Effector memory CD4-positive, alpha-beta T cell (primary cell): ENCODE results near the gene NCOR1.
"Not testable (repeated sequence)": the region's sequence is repeated elsewhere in the genome, so short reads cannot be mapped to it uniquely, and the experiment has no call there.

ENCODE experiments used
- DNase-seq, 3 donors: peaks; one replicate each; pipeline ENCODE4 v3.0.0-alpha.2; 2020
- H3K27ac ChIP-seq: 2 replicates; pipeline ENCODE4 v1.7.0; 2013; ENCODE audit warnings: mild to moderate bottlenecking, low read length, moderate library complexity; ENCODE audit not compliant: insufficient read depth, poor library complexity, severe bottlenecking
- H3K27me3 ChIP-seq: replicated peaks from 2 replicates; pipeline ENCODE4 v1.7.0; 2013; ENCODE audit warnings: mild to moderate bottlenecking, low read length; ENCODE audit not compliant: insufficient read depth, control insufficient read depth, poor library complexity, severe bottlenecking
- H3K36me3 ChIP-seq: 2 replicates; pipeline ENCODE4 v1.7.0; 2013; ENCODE audit warnings: mild to moderate bottlenecking, low read length, moderate library complexity; ENCODE audit not compliant: control insufficient read depth, insufficient read depth
- H3K4me1 ChIP-seq: 2 replicates; pipeline ENCODE4 v1.7.0; 2013; ENCODE audit warnings: low read length, mild to moderate bottlenecking; ENCODE audit not compliant: control insufficient read depth, insufficient read depth, poor library complexity, severe bottlenecking
- H3K4me3 ChIP-seq: 2 replicates; pipeline ENCODE4 v1.7.0; 2013; ENCODE audit warnings: low read length, low read depth, mild to moderate bottlenecking; ENCODE audit not compliant: insufficient read depth, poor library complexity, severe bottlenecking
- H3K9me3 ChIP-seq: 2 replicates; pipeline ENCODE4 v1.7.0; 2013; ENCODE audit warnings: mild to moderate bottlenecking, low read length, moderate library complexity; ENCODE audit not compliant: control insufficient read depth

Gene NCOR1

GRCh38 chr17:16197276-16197675 is 18.1 kb downstream of the NCOR1 start:
- H3K9me3 ChIP-seq, result no peaks in the 10 kb centered on the region
- H3K4me1 ChIP-seq, result no peaks in the 10 kb centered on the region
- H3K27me3 ChIP-seq, result no peaks in the 10 kb centered on the region
- no peak overlapping the region for H3K27ac ChIP-seq
- no peak overlapping the region for H3K4me3 ChIP-seq
- peaks cover 10% of the 10 kb centered on the region for H3K36me3 ChIP-seq
- no peak for DNase-seq

- peaks cover 28% of the 10 kb centered on the region for H3K36me3 ChIP-seq
- H3K9me3 ChIP-seq, result not testable (repeated sequence)
These were observed 21.0 kb downstream of the NCOR1 start for GRCh38 chr17:16194307-16194835.

GRCh38 chr17:16191604-16192003 is 23.7 kb downstream of the NCOR1 start:
- no peak overlapping the region for H3K4me3 ChIP-seq
- no peaks in the 10 kb centered on the region for H3K9me3 ChIP-seq
- no peak for DNase-seq
- H3K27me3 ChIP-seq, result no peaks in the 10 kb centered on the region
- H3K36me3 ChIP-seq, result peaks cover 28% of the 10 kb centered on the region
- H3K27ac ChIP-seq, result no peak overlapping the region
- no peaks in the 10 kb centered on the region for H3K4me1 ChIP-seq

More at GRCh38 chr17:16194307-16194835, 21.0 kb downstream of the NCOR1 start:
- not testable (repeated sequence) for H3K4me3 ChIP-seq, DNase-seq, H3K4me1 ChIP-seq, H3K27ac ChIP-seq, H3K27me3 ChIP-seq

GRCh38 chr17:16190703-16191360 is 24.5 kb downstream of the NCOR1 start:
- no peak for DNase-seq
- Histone ChIP-seq H3K27me3 (no peaks in the 10 kb centered on the region), H3K9me3 (no peaks in the 10 kb centered on the region), H3K4me3 (no peak overlapping the region), H3K4me1 (no peaks in the 10 kb centered on the region), H3K27ac (no peak overlapping the region), H3K36me3 (peaks cover 32% of the 10 kb centered on the region)

- Histone ChIP-seq H3K4me1 (no peaks in the 10 kb centered on the region), H3K27me3 (no peaks in the 10 kb centered on the region), H3K4me3 (no peak overlapping the region), H3K27ac (no peak overlapping the region), H3K36me3 (peaks cover 37% of the 10 kb centered on the region), H3K9me3 (no peaks in the 10 kb centered on the region)
- no peak for DNase-seq
These were observed 25.5 kb downstream of the NCOR1 start for GRCh38 chr17:16189791-16190348.

- DNase-seq, result no peak
- peaks cover 31% of the 10 kb centered on the region for H3K36me3 ChIP-seq
- H3K9me3 ChIP-seq, result no peaks in the 10 kb centered on the region
- no peaks in the 10 kb centered on the region for H3K4me1 ChIP-seq
- H3K27me3 ChIP-seq, result no peaks in the 10 kb centered on the region
- H3K4me3 ChIP-seq, result no peak overlapping the region
- no peak overlapping the region for H3K27ac ChIP-seq
These were observed 27.7 kb downstream of the NCOR1 start for GRCh38 chr17:16187642-16188041.

GRCh38 chr17:16181581-16181980 is 33.8 kb downstream of the NCOR1 start:
- H3K27ac ChIP-seq, result no peak overlapping the region
- no peaks in the 10 kb centered on the region for H3K9me3 ChIP-seq
- no peaks in the 10 kb centered on the region for H3K4me1 ChIP-seq
- no peak overlapping the region for H3K4me3 ChIP-seq
- H3K36me3 ChIP-seq, result peaks cover 14% of the 10 kb centered on the region
- DNase-seq, result no peak
- H3K27me3 ChIP-seq, result no peaks in the 10 kb centered on the region

- Histone ChIP-seq H3K4me1 (no peaks in the 10 kb centered on the region), H3K9me3 (no peaks in the 10 kb centered on the region), H3K27me3 (no peaks in the 10 kb centered on the region), H3K36me3 (no peaks in the 10 kb centered on the region), H3K27ac (no peak overlapping the region), H3K4me3 (no peak overlapping the region)
- DNase-seq, result no peak
These were observed 36.5 kb downstream of the NCOR1 start for GRCh38 chr17:16178836-16179235.

GRCh38 chr17:16171613-16172012 is 43.7 kb downstream of the NCOR1 start:
- no peak for DNase-seq
- Histone ChIP-seq H3K4me3 (no peak overlapping the region), H3K4me1 (no peaks in the 10 kb centered on the region), H3K36me3 (peaks cover 8% of the 10 kb centered on the region), H3K9me3 (no peaks in the 10 kb centered on the region), H3K27me3 (no peaks in the 10 kb centered on the region), H3K27ac (no peak overlapping the region)

GRCh38 chr17:16166766-16167165 is 48.6 kb downstream of the NCOR1 start:
- not testable (repeated sequence) for H3K9me3 ChIP-seq, H3K27ac ChIP-seq, H3K27me3 ChIP-seq, H3K36me3 ChIP-seq, H3K4me3 ChIP-seq, H3K4me1 ChIP-seq, DNase-seq
